CD14-positive monocyte (primary cell): ENCODE data around the gene ZFHX2. TPM values are rescaled to one million over a fixed set of nuclear protein-coding genes. Genes with fewer than 3 reads are reported as not detected.

Source experiments
- DNase-seq, 3 donors: peaks; one replicate each; pipeline ENCODE4 v3.0.0-alpha.2; 2011 to 2022
- H2AFZ ChIP-seq: 2 replicates; pipeline ENCODE4 v1.6.0; 2012; ENCODE audit warnings: mild to moderate bottlenecking, low read depth, low read length, inconsistent platforms; ENCODE audit not compliant: insufficient read depth, poor library complexity, severe bottlenecking
- H3K27ac ChIP-seq, 2 donors: 1 replicate in 1 of 2; 2 replicates in 1 of 2; pipeline ENCODE4 v1.5.1; 2012 to 2013; ENCODE audit warnings: low read length in 2 of 2, control low read depth in 1 of 2, inconsistent platforms in 1 of 2, low read depth in 1 of 2, mild to moderate bottlenecking in 1 of 2
- H3K27me3 ChIP-seq, 2 donors: one replicate each; pipeline versions ENCODE4 v1.6.0 to v1.6.1; 2011 to 2013; ENCODE audit warnings: low read length in 2 of 2; ENCODE audit not compliant: control insufficient read depth in 2 of 2, insufficient read depth in 2 of 2
- H3K36me3 ChIP-seq, 2 donors: replicated peaks in 1 of 2; 1 replicate in 1 of 2; 2 replicates in 1 of 2; pipeline versions ENCODE4 v1.5.1 to v1.6.1; 2012 to 2013; ENCODE audit warnings: low read length in 2 of 2, control low read depth in 1 of 2, inconsistent platforms in 1 of 2, mild to moderate bottlenecking in 1 of 2; ENCODE audit not compliant: insufficient read depth in 2 of 2, control insufficient read depth in 1 of 2
- H3K4me1 ChIP-seq, 2 donors: 1 replicate in 1 of 2; 2 replicates in 1 of 2; pipeline versions ENCODE4 v1.5.1 to v1.6.1; 2012 to 2013; ENCODE audit warnings: low read length in 2 of 2, control low read depth in 1 of 2, inconsistent platforms in 1 of 2, mild to moderate bottlenecking in 1 of 2, moderate library complexity in 1 of 2; ENCODE audit not compliant: insufficient read depth in 2 of 2, control insufficient read depth in 1 of 2
- H3K4me2 ChIP-seq: replicated peaks from 2 replicates; pipeline ENCODE3; 2012; ENCODE audit warnings: low read length, moderate library complexity, mild to moderate bottlenecking; ENCODE audit not compliant: poor library complexity, severe bottlenecking; ENCODE audit errors: extremely low read depth
- H3K4me3 ChIP-seq, 3 experiments: fragments of 200-600 bp in 1 of 3; sonication (generic) in 1 of 3; replicated peaks in 1 of 3; 1 replicate in 2 of 3; 2 replicates in 1 of 3; pipeline ENCODE4 v1.5.1; 2011 to 2013; ENCODE audit warnings: low read length in 3 of 3, mild to moderate bottlenecking in 3 of 3, control low read depth in 2 of 3, low read depth in 2 of 3, inconsistent platforms in 1 of 3, moderate library complexity in 1 of 3
- H3K79me2 ChIP-seq: 2 replicates; pipeline ENCODE4 v1.6.0; 2012; ENCODE audit warnings: mild to moderate bottlenecking, control low read depth, inconsistent platforms, low read length, moderate library complexity; ENCODE audit not compliant: insufficient read depth
- H3K9ac ChIP-seq: 2 replicates; pipeline ENCODE4 v1.6.0; 2017; ENCODE audit warnings: low read length, mild to moderate bottlenecking; ENCODE audit not compliant: insufficient read depth, poor library complexity, severe bottlenecking
- H3K9me3 ChIP-seq, 2 donors: replicated peaks in 1 of 2; 1 replicate in 1 of 2; 2 replicates in 1 of 2; pipeline versions ENCODE4 v1.5.1 to v1.6.1; 2012 to 2013; ENCODE audit warnings: low read length in 2 of 2, control low read depth in 1 of 2; ENCODE audit not compliant: control insufficient read depth in 1 of 2, insufficient read depth in 1 of 2
- H4K20me1 ChIP-seq: 2 replicates; pipeline ENCODE4 v1.6.0; 2012; ENCODE audit warnings: mild to moderate bottlenecking, low read length, control low read depth, moderate library complexity; ENCODE audit not compliant: insufficient read depth
- H3K27ac Mint-ChIP-seq, 7 donors: one replicate each; pipeline ENCODE4 v1.8.0; 2020; ENCODE audit warnings: mild to moderate bottlenecking in 7 of 7, mixed read lengths in 7 of 7, moderate library complexity in 6 of 7, inconsistent platforms in 2 of 7
- H3K27me3 Mint-ChIP-seq, 3 donors: one replicate each; pipeline ENCODE4 v1.8.0; 2021 to 2022; ENCODE audit warnings: low read depth in 3 of 3, mild to moderate bottlenecking in 3 of 3, mixed read lengths in 3 of 3, moderate library complexity in 3 of 3, inconsistent platforms in 1 of 3
- H3K36me3 Mint-ChIP-seq, 2 donors: one replicate each; pipeline ENCODE4 v1.8.0; 2020; ENCODE audit warnings: mixed read lengths in 2 of 2, inconsistent platforms in 1 of 2, mild to moderate bottlenecking in 1 of 2
- H3K4me1 Mint-ChIP-seq: one replicate; pipeline ENCODE4 v1.8.0; 2020; ENCODE audit warnings: mild to moderate bottlenecking, mixed read lengths
- H3K4me3 Mint-ChIP-seq, 2 donors: one replicate each; pipeline ENCODE4 v1.8.0; 2020; ENCODE audit warnings: mild to moderate bottlenecking in 2 of 2, mixed read lengths in 2 of 2, moderate library complexity in 1 of 2
- H3K9me3 Mint-ChIP-seq, 7 donors: one replicate each; pipeline ENCODE4 v1.8.0; 2020 to 2022; ENCODE audit warnings: mixed read lengths in 7 of 7, mild to moderate bottlenecking in 6 of 7, moderate library complexity in 6 of 7, inconsistent platforms in 2 of 7
- WGBS: methylation state at CpG from one replicate; pipeline ENCODE4 v1.1.5; 2013; ENCODE audit warnings: missing lambda C conversion rate; ENCODE audit not compliant: insufficient coverage; 5-methylcytosine and 5-hydroxymethylcytosine counted together
- intact Hi-C, 2 donors: fragments of 100-400 bp; cut with micrococcal nuclease; formaldehyde crosslinking; loops; one replicate each; pipeline versions ENCODE4 v1.15.0 to v1.15.1; 2023
- polyA plus RNA-seq, 3 donors: library from polyadenylated mRNA; depleted of rRNA in 1 of 3; unstranded in 2 of 3; stranded (reverse) in 1 of 3; fragments of 300-500 nt in 2 of 3; fragments of >200 nt in 1 of 3; fragmentation: Illumina TruSeq in 2 of 3; gene quantifications; 1 replicate in 2 of 3; 2 replicates in 1 of 3; pipeline ENCODE4 v1.2.3, GENCODE V29; 2012 to 2021
- TF ChIP-seq, protein P1 (sequence below): fragments of 200-600 bp; IDR thresholded peaks from one replicate; pipeline ENCODE4 v1.8.0; 2022; ENCODE audit warnings: antibody characterized with exemption, mild to moderate bottlenecking

Gene ZFHX2
- polyA plus RNA-seq, 3 donors = 0.01 to 0.07 TPM; not detected in 1

DNA sequence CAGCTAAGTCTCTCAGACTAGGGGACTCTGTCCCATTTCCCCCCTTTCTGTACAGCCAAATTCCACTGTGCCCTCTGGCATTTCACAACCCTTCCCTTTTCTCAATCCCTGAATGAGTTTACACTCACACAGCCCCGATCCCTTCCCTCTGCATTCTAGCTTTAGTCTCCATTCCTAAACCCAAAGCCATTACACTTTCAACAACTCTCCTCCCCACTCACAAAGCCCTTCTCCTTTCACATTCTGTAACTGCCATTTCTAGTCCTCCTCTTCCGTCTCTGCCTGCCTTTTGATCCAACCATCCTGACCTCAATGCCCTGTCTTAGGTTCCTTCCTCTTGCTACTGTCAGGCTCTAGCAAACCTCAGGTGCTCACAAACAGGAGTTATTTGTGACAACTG, 3.6 kb downstream of the ZFHX2 start:
- Mint-ChIP-seq H3K27ac (no peak overlapping the region), H3K4me3 (no peak overlapping the region), H3K4me1 (peaks cover 22% of the 10 kb centered on the region), H3K9me3 (no peaks in the 10 kb centered on the region), H3K36me3 (no peaks in the 10 kb centered on the region), H3K27me3 (peaks cover 0 to 1% (median 0%) of the 10 kb centered on the region in 3 donors)
- Histone ChIP-seq H3K27ac (no peak overlapping the region), H3K4me3 (no peak overlapping the region), H2AFZ (no peak overlapping the region), H3K79me2 (no peaks in the 10 kb centered on the region), H4K20me1 (no peaks in the 10 kb centered on the region), H3K4me1 (peaks cover 21 to 32% of the 10 kb centered on the region in 2 donors), H3K4me2 (no peak overlapping the region), H3K9me3 (no peaks in the 10 kb centered on the region), H3K9ac (no peak overlapping the region), H3K27me3 (peaks cover 2 to 12% of the 10 kb centered on the region in 2 donors), H3K36me3 (no peaks in the 10 kb centered on the region)
- 81% methylated on average over 2 of the region's 2 CpGs for WGBS
- TF ChIP-seq, protein P1, sequence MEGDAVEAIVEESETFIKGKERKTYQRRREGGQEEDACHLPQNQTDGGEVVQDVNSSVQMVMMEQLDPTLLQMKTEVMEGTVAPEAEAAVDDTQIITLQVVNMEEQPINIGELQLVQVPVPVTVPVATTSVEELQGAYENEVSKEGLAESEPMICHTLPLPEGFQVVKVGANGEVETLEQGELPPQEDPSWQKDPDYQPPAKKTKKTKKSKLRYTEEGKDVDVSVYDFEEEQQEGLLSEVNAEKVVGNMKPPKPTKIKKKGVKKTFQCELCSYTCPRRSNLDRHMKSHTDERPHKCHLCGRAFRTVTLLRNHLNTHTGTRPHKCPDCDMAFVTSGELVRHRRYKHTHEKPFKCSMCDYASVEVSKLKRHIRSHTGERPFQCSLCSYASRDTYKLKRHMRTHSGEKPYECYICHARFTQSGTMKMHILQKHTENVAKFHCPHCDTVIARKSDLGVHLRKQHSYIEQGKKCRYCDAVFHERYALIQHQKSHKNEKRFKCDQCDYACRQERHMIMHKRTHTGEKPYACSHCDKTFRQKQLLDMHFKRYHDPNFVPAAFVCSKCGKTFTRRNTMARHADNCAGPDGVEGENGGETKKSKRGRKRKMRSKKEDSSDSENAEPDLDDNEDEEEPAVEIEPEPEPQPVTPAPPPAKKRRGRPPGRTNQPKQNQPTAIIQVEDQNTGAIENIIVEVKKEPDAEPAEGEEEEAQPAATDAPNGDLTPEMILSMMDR = no peak
- intact Hi-C loops = no loop called here
- DNase-seq = no peak

GRCh38 chr14:23546450-23547035, 5.0 kb downstream of the ZFHX2 start:
- peaks cover 17 to 27% of the 10 kb centered on the region in 2 donors for H3K4me1 ChIP-seq
- WGBS = 94% methylated on average over 8 of the region's 10 CpGs
- H2AFZ ChIP-seq = no peak overlapping the region
- Mint-ChIP-seq H3K36me3 (no peaks in the 10 kb centered on the region), H3K27ac (no peak overlapping the region), H3K9me3 (no peaks in the 10 kb centered on the region), H3K4me1 (peaks cover 19% of the 10 kb centered on the region), H3K4me3 (no peak overlapping the region), H3K27me3 (peaks cover 0 to 3% (median 1%) of the 10 kb centered on the region in 3 donors)
- DNase-seq = no peak
- H3K9me3 ChIP-seq = no peaks in the 10 kb centered on the region
- no peaks in the 10 kb centered on the region for H3K79me2 ChIP-seq
- TF ChIP-seq, protein P1 = no peak
- H3K4me3 ChIP-seq = no peak overlapping the region
- H3K4me2 ChIP-seq = no peak overlapping the region
- H4K20me1 ChIP-seq = no peaks in the 10 kb centered on the region
- H3K27ac ChIP-seq = no peak overlapping the region
- intact Hi-C loops = no loop called here
- H3K36me3 ChIP-seq = no peaks in the 10 kb centered on the region
- H3K9ac ChIP-seq = no peak overlapping the region
- peaks cover 2 to 12% of the 10 kb centered on the region in 2 donors for H3K27me3 ChIP-seq
